IMR-90 (cell line): Measurements from ENCODE around the gene CFP. TPM values are rescaled to one million over a fixed set of nuclear protein-coding genes. Genes with fewer than 3 reads are reported as not detected.

ENCODE experiments used
- ATAC-seq: fragments of 200-7000 bp; cut with Tn5 transposase; 2 replicates; pipeline ENCODE4 v1.9.1; 2020; ENCODE audit warnings: low read depth, mild to moderate bottlenecking, moderate library complexity
- BruUV-seq: library from RNA; stranded (reverse); fragments of 400-500 nt; replicated peaks from 2 replicates; lab custom pipeline; 2021; lab: Mats Ljungman, UMichigan
- CTCF ChIA-PET: fragments of 300-600 bp; formaldehyde crosslinking; extraction: SDS; loops from one replicate; lab custom pipeline; 2021; ENCODE audit warnings: antibody characterized with exemption; lab: Yijun Ruan, JAX
- POLR2A ChIA-PET: fragments of 300-600 bp; sonication (Branson Sonifier 250); formaldehyde crosslinking; loops from one replicate; lab custom pipeline; 2022; ENCODE audit warnings: antibody characterized with exemption; ENCODE audit not compliant: unreplicated experiment; lab: Charles Lee
- DNase-seq: peaks from one replicate; pipeline ENCODE4 v3.0.0; 2013
- H2AFZ ChIP-seq: replicated peaks from 2 replicates; pipeline ENCODE3; 2013; ENCODE audit warnings: low read length, mild to moderate bottlenecking; ENCODE audit not compliant: poor library complexity
- H2AK5ac ChIP-seq: 2 replicates; pipeline ENCODE4 v1.6.1; 2013; ENCODE audit warnings: low read depth, low read length, inconsistent platforms
- H2AK9ac ChIP-seq: replicated peaks from 2 replicates; pipeline ENCODE3; 2013; ENCODE audit warnings: mild to moderate bottlenecking, low read depth, low read length, moderate library complexity; ENCODE audit not compliant: poor library complexity
- H2BK120ac ChIP-seq: 2 replicates; pipeline ENCODE4 v1.6.1; 2013; ENCODE audit warnings: low read depth, low read length, inconsistent platforms
- H2BK15ac ChIP-seq: 3 replicates; pipeline ENCODE4 v1.6.1; 2013; ENCODE audit warnings: low read depth, low read length, inconsistent platforms
- H2BK20ac ChIP-seq: 2 replicates; pipeline ENCODE4 v1.6.1; 2013; ENCODE audit warnings: low read depth, mild to moderate bottlenecking, inconsistent platforms, low read length, moderate library complexity
- H2BK5ac ChIP-seq: 2 replicates; pipeline ENCODE4 v1.6.1; 2013; ENCODE audit warnings: mild to moderate bottlenecking, low read depth, low read length, inconsistent platforms; ENCODE audit not compliant: poor library complexity, severe bottlenecking
- H3K14ac ChIP-seq: replicated peaks from 2 replicates; pipeline ENCODE4 v1.6.1; 2013; ENCODE audit warnings: low read depth, low read length, inconsistent platforms
- H3K18ac ChIP-seq: 2 replicates; pipeline ENCODE4 v1.6.1; 2013; ENCODE audit warnings: low read depth, low read length, control low read depth
- H3K23ac ChIP-seq: 2 replicates; pipeline ENCODE4 v1.6.1; 2013; ENCODE audit warnings: low read depth, low read length, inconsistent platforms
- H3K27ac ChIP-seq: 2 replicates; pipeline ENCODE4 v1.5.1; 2013; ENCODE audit warnings: mild to moderate bottlenecking, control low read depth, low read length; ENCODE audit not compliant: insufficient read depth
- H3K27me3 ChIP-seq: 2 replicates; pipeline ENCODE4 v1.6.1; 2013; ENCODE audit warnings: low read length; ENCODE audit not compliant: control insufficient read depth, insufficient read depth
- H3K36me3 ChIP-seq: 2 replicates; pipeline ENCODE4 v1.6.1; 2013; ENCODE audit warnings: low read length, mixed read lengths; ENCODE audit not compliant: control insufficient read depth, insufficient read depth
- H3K4ac ChIP-seq: 2 replicates; pipeline ENCODE4 v1.6.1; 2013; ENCODE audit warnings: low read depth, low read length, inconsistent platforms
- H3K4me1 ChIP-seq: 2 replicates; pipeline ENCODE4 v1.6.1; 2013; ENCODE audit warnings: low read length, mixed read lengths; ENCODE audit not compliant: control insufficient read depth, insufficient read depth
- H3K4me2 ChIP-seq: 2 replicates; pipeline ENCODE4 v1.6.1; 2013; ENCODE audit warnings: low read depth, mild to moderate bottlenecking, control low read depth, low read length, moderate library complexity
- H3K4me3 ChIP-seq: 2 replicates; pipeline ENCODE4 v1.5.1; 2013; ENCODE audit warnings: low read depth, mild to moderate bottlenecking, control low read depth, low read length, moderate library complexity; ENCODE audit not compliant: insufficient read depth
- H3K56ac ChIP-seq: 2 replicates; pipeline ENCODE4 v1.6.1; 2013; ENCODE audit warnings: low read length, inconsistent platforms; ENCODE audit not compliant: insufficient read depth; ENCODE audit errors: extremely low read depth
- H3K79me1 ChIP-seq, 2 experiments: 2 replicates each; pipeline ENCODE4 v1.6.1; 2013; ENCODE audit warnings: low read length in 2 of 2, inconsistent platforms in 1 of 2, low read depth in 1 of 2
- H3K9ac ChIP-seq: 2 replicates; pipeline ENCODE4 v1.6.1; 2013; ENCODE audit warnings: low read depth, low read length, control low read depth
- H3K9me1 ChIP-seq: 2 replicates; pipeline ENCODE4 v1.6.1; 2013; ENCODE audit warnings: low read length, inconsistent platforms; ENCODE audit not compliant: insufficient read depth
- H3K9me3 ChIP-seq: 2 replicates; pipeline ENCODE4 v1.6.1; 2013; ENCODE audit warnings: low read length; ENCODE audit not compliant: control insufficient read depth, insufficient read depth
- H4K20me1 ChIP-seq: 2 replicates; pipeline ENCODE4 v1.6.1; 2013; ENCODE audit warnings: low read length, inconsistent platforms; ENCODE audit not compliant: insufficient read depth
- H4K5ac ChIP-seq: 2 replicates; pipeline ENCODE4 v1.6.1; 2013; ENCODE audit warnings: mild to moderate bottlenecking, low read depth, low read length, control low read depth
- H4K8ac ChIP-seq, 2 experiments: 2 replicates each; pipeline ENCODE4 v1.6.1; 2013; ENCODE audit warnings: low read depth in 2 of 2, low read length in 2 of 2, control low read depth in 1 of 2, inconsistent platforms in 1 of 2
- H4K91ac ChIP-seq: 2 replicates; pipeline ENCODE4 v1.6.1; 2013; ENCODE audit warnings: low read depth, low read length, inconsistent platforms; ENCODE audit not compliant: insufficient read depth
- CEBPB ChIP-seq: IDR thresholded peaks from 2 replicates; pipeline ENCODE4 v1.6.1; 2012; ENCODE audit warnings: low read depth, low read length, improper control_type of control experiment
- CHD1 ChIP-seq: IDR thresholded peaks from 2 replicates; pipeline ENCODE4 v1.6.1; 2012; ENCODE audit warnings: low read depth, low read length, improper control_type of control experiment
- CTCF ChIP-seq: conservative IDR thresholded peaks from 2 replicates; pipeline ENCODE4 v1.5.1; 2012; ENCODE audit warnings: mild to moderate bottlenecking, low read depth, low read length, improper control_type of control experiment
- ELK1 ChIP-seq: fragments of 150-350 bp; IDR thresholded peaks from 2 replicates; pipeline ENCODE4 v1.6.1; 2016; ENCODE audit warnings: low read depth, mild to moderate bottlenecking, low read length, moderate library complexity, borderline replicate concordance
- FOS ChIP-seq: fragments of 150-350 bp; IDR thresholded peaks from 2 replicates; pipeline ENCODE4 v1.6.1; 2016; ENCODE audit warnings: low read depth, low read length
- MAFK ChIP-seq: IDR thresholded peaks from 2 replicates; pipeline ENCODE4 v1.6.1; 2012; ENCODE audit warnings: low read depth, low read length, improper control_type of control experiment
- MAZ ChIP-seq: IDR thresholded peaks from 2 replicates; pipeline ENCODE4 v1.6.1; 2012; ENCODE audit warnings: low read depth, mild to moderate bottlenecking, low read length, improper control_type of control experiment, moderate library complexity, borderline replicate concordance
- NFE2L2 ChIP-seq: fragments of 150-350 bp; IDR thresholded peaks from 2 replicates; pipeline ENCODE4 v1.6.1; 2016; ENCODE audit warnings: low read depth, mild to moderate bottlenecking, low read length
- RAD21 ChIP-seq: IDR thresholded peaks from 2 replicates; pipeline ENCODE4 v1.6.1; 2012; ENCODE audit warnings: low read length, improper control_type of control experiment
- RCOR1 ChIP-seq: IDR thresholded peaks from 2 replicates; pipeline ENCODE4 v1.6.1; 2012; ENCODE audit warnings: mild to moderate bottlenecking, low read length, improper control_type of control experiment; ENCODE audit not compliant: insufficient replicate concordance
- RFX5 ChIP-seq: IDR thresholded peaks from 2 replicates; pipeline ENCODE4 v1.8.0; 2012; ENCODE audit warnings: low read depth, mild to moderate bottlenecking, low read length, moderate library complexity
- USF2 ChIP-seq: fragments of 150-350 bp; IDR thresholded peaks from 2 replicates; pipeline ENCODE4 v1.6.1; 2017; ENCODE audit warnings: mild to moderate bottlenecking, antibody characterized with exemption, low read length, low read depth
- WGBS, 2 experiments: methylation state at CpG; one replicate each; pipeline versions ENCODE4 v1.1.5 to v1.1.7; 2013; ENCODE audit warnings: missing lambda C conversion rate in 2 of 2; ENCODE audit not compliant: insufficient read length in 1 of 2; ENCODE audit errors: extremely low coverage in 2 of 2; 5-methylcytosine and 5-hydroxymethylcytosine counted together
- dilution Hi-C: fragments of 300-500 bp; cut with HindIII; formaldehyde crosslinking; loops from one replicate; pipeline ENCODE4 v1.14.3; 2018; ENCODE audit warnings: low sequenced_read_pairs; ENCODE audit not compliant: unreplicated experiment
- in situ Hi-C: fragments of 300-500 bp; cut with MboI; formaldehyde crosslinking; loops from 3 replicates; pipeline ENCODE4 v1.14.3; 2019; ENCODE audit warnings: low sequenced_read_pairs, inconsistent platforms, mixed read lengths
- intact Hi-C: fragments of 100-400 bp; cut with micrococcal nuclease; formaldehyde crosslinking; loops from 2 replicates; pipeline ENCODE4 v1.10.0; 2022
- polyA plus RNA-seq, 3 experiments: library from polyadenylated mRNA; depleted of rRNA; stranded (reverse); fragments of >200 nt; gene quantifications; 2 replicates each; pipeline ENCODE4 v1.2.3, GENCODE V29; 2012; ENCODE audit warnings: low replicate concordance in 1 of 3
- total RNA-seq: library from RNA; depleted of rRNA; stranded (reverse); fragments of >200 nt; gene quantifications from 2 replicates; pipeline ENCODE4 v1.2.3, GENCODE V29; 2012

CFP gene
- total and polyA plus RNA-seq, 2 of the 4 experiments (the other 2 are of a cell fraction) = under 0.01 to 0.14 TPM

- TF ChIP-seq CTCF = no peak
Observed at GRCh38 chrX:47574547-47575301, 55.0 kb downstream of the CFP start (continued).

GRCh38 chrX:47574076-47574546 is 55.6 kb downstream of the CFP start:
- Histone ChIP-seq H4K8ac (peak overlapping the region; percentile 68 to 77; a peak in 3 of 4 replicates), H3K4me2 (no peak overlapping the region; the same call in 1 of the 2 replicates)
- TF ChIP-seq RFX5 (no peak), USF2 (no peak), CHD1 (no peak), NFE2L2 (no peak), MAFK (no peak), CEBPB (no peak), RAD21 (no peak), FOS (no peak), MAZ (no peak), RCOR1 (no peak), ELK1 (no peak)

More at GRCh38 chrX:47574076-47574546, 55.6 kb downstream of the CFP start:
- DNase-seq (no peak), ATAC-seq (peak; percentile 30)
- peak overlapping the region; percentile 68 for H3K27ac ChIP-seq
- H3K27me3 ChIP-seq = no peaks in the 10 kb centered on the region
- intact Hi-C loops (no loop called here), in situ Hi-C loops (no loop called here), dilution Hi-C loops (no loop called here)
- peak overlapping the region; percentile 14; the same call in 1 of the 2 replicates for H3K18ac ChIP-seq
- H2AFZ ChIP-seq = peak overlapping the region; percentile 67
- WGBS, 2 experiments = 37% methylated on average over 18 of the region's 41 CpGs; no CpG with 5 or more reads in 1 of the 2 experiments
- no peaks in the 10 kb centered on the region for H4K20me1 ChIP-seq
- peaks cover 0 to 6% of the 10 kb centered on the region in 2 experiments; a peak in 1 of 4 replicates for H3K79me1 ChIP-seq
- H4K5ac ChIP-seq = peak overlapping the region; percentile 19; the same call in 1 of the 2 replicates
- no peak overlapping the region for H4K91ac ChIP-seq
- BruUV-seq = no TSS peak
- H3K9ac ChIP-seq = peak overlapping the region; percentile 61
- no peak overlapping the region for H3K14ac ChIP-seq
- peak overlapping the region; percentile 60 for H2AK9ac ChIP-seq
- no peaks in the 10 kb centered on the region; the same call in 1 of the 2 replicates for H3K9me3 ChIP-seq
- H2AK5ac ChIP-seq = no peak overlapping the region
- no peak overlapping the region for H2BK20ac ChIP-seq
- peaks cover 29% of the 10 kb centered on the region for H3K4me1 ChIP-seq
- no peak overlapping the region for H3K4me3 ChIP-seq
- peaks cover 13% of the 10 kb centered on the region for H3K9me1 ChIP-seq
- H3K56ac ChIP-seq = no peak overlapping the region
- H2BK15ac ChIP-seq = no peak overlapping the region
- peak overlapping the region; percentile 27 for H2BK5ac ChIP-seq
- peaks cover 16% of the 10 kb centered on the region; the same call in 1 of the 2 replicates for H3K36me3 ChIP-seq
- peak overlapping the region; percentile 87 for H3K4ac ChIP-seq
- ChIA-PET CTCF (no interaction called here), POLR2A (no interaction called here)
- peak overlapping the region; percentile 77; the same call in 1 of the 2 replicates for H2BK120ac ChIP-seq
- H3K23ac ChIP-seq = no peak overlapping the region
